Mucosa of descending colon (tissue), 3 donors: Measurements from ENCODE around the gene BET1. TPM values are rescaled to one million over a fixed set of nuclear protein-coding genes. Genes with fewer than 3 reads are reported as not detected.

Experiments
- ATAC-seq: fragments of 200-7000 bp; cut with Tn5 transposase; one replicate; pipeline ENCODE4 v1.9.1; 2020; ENCODE audit warnings: mild to moderate bottlenecking, moderate library complexity
- DNase-seq, 3 donors: peaks; one replicate each; pipeline ENCODE4 v3.0.0-alpha.2; 2020
- H3K36me3 ChIP-seq: fragments of 200-600 bp; one replicate; pipeline ENCODE4 v1.8.0; 2021; ENCODE audit warnings: low read depth, mild to moderate bottlenecking
- H3K4me1 ChIP-seq: fragments of 200-600 bp; one replicate; pipeline ENCODE4 v1.8.0; 2021; ENCODE audit warnings: low read depth, mild to moderate bottlenecking
- H3K4me3 ChIP-seq: fragments of 200-600 bp; one replicate; pipeline ENCODE4 v1.8.0; 2021; ENCODE audit warnings: mild to moderate bottlenecking
- H3K9me3 ChIP-seq: fragments of 200-600 bp; one replicate; pipeline ENCODE4 v1.8.0; 2021; ENCODE audit warnings: mild to moderate bottlenecking
- intact Hi-C, 2 donors: fragments of 100-400 bp; cut with DNase I in 1 of 2; cut with micrococcal nuclease in 1 of 2; formaldehyde crosslinking; loops; one replicate each; pipeline versions ENCODE4 v1.11.0 to v1.11.1; 2022; cut with DNase I, micrococcal nuclease
- total RNA-seq, 3 donors: library from RNA; stranded (reverse); fragmentation: NEBNext Ultra II Directional in 2 of 3; extraction: Animal tissue kit (Norgen Biotek cat#: 25700) in 2 of 3; gene quantifications; one replicate each; pipeline versions ENCODE4 v1.2.1 to v1.2.4, GENCODE V29; 2021 to 2023
- TF ChIP-seq, protein P1 (sequence below): fragments of 200-600 bp; IDR thresholded peaks from one replicate; pipeline ENCODE4 v1.8.0; 2022; ENCODE audit warnings: antibody characterized with exemption, mild to moderate bottlenecking
- donor health status: DM: no; HTN: no; CAD: no; lungs with moderate emphysema.
- donor health status: DM: no; HTN: no; CAD: no.
- donor health status: DM: no; HTN: yes; CAD: no.

BET1 gene
- total RNA-seq, 3 donors from 2014 or later, result 16.4 to 21.4 (median 18.9) TPM

DNA sequence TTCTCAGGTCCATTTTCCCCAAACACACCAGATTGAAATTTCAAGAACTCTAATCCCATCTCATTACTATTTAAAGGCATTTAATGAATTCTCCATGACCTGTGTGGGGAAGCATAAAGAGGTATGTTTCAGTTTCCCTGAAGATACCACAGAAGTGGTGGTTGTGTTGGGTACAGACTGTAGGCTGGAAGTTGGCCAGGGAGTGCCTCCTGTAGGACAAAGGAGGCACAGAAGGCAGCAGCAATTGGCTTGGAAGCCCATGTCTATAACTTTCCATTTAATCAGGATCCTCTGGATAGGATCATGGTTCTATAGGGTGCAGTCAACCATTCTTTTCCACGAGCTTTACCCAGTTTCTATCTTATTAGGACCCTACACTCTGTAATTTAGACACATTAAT is 8.6 kb upstream of the BET1 start:
- ATAC-seq (no peak), DNase-seq (no peak)
- no peaks in the 10 kb centered on the region for H3K4me1 ChIP-seq
- intact Hi-C loops, result no loop called here
- H3K36me3 ChIP-seq, result no peaks in the 10 kb centered on the region
- TF ChIP-seq, protein P1, sequence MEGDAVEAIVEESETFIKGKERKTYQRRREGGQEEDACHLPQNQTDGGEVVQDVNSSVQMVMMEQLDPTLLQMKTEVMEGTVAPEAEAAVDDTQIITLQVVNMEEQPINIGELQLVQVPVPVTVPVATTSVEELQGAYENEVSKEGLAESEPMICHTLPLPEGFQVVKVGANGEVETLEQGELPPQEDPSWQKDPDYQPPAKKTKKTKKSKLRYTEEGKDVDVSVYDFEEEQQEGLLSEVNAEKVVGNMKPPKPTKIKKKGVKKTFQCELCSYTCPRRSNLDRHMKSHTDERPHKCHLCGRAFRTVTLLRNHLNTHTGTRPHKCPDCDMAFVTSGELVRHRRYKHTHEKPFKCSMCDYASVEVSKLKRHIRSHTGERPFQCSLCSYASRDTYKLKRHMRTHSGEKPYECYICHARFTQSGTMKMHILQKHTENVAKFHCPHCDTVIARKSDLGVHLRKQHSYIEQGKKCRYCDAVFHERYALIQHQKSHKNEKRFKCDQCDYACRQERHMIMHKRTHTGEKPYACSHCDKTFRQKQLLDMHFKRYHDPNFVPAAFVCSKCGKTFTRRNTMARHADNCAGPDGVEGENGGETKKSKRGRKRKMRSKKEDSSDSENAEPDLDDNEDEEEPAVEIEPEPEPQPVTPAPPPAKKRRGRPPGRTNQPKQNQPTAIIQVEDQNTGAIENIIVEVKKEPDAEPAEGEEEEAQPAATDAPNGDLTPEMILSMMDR, result no peak
- H3K4me3 ChIP-seq, result no peak overlapping the region
- H3K9me3 ChIP-seq, result no peaks in the 10 kb centered on the region

DNA sequence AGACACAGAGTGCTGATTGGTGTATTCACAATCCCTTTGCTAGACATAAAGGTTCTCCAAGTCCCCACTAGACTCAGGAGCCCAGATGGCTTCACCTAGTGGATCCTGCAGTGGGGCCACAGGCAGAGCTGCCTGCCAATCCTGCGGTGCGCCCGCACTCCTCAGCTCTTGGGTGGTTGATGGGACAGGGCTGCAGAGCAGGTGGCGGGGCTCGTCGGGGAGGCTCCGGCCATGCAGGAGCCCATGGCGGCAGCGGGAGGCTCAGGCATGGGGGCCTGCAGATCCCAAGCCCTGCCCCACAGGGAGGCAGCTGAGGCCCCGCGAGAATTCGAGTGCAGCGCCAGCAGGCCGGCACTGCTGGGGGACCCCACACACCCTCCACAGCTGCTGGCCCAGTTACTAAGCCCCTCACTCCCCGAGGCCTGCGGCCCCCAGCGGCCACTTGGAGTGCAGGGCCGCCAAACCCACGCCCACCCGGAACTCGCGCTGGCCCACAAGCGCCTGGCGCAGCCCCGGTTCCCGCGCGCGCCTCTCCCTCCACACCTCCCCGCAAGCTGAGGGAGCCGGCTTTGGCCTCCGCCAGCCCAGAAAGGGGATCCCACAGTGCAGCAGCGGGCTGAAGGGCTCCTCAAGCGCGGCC is 7.7 kb upstream of the BET1 start:
- intact Hi-C loops, result no loop called here
- Histone ChIP-seq H3K4me1 (no peaks in the 10 kb centered on the region), H3K36me3 (no peaks in the 10 kb centered on the region), H3K4me3 (no peak overlapping the region), H3K9me3 (no peaks in the 10 kb centered on the region)
- TF ChIP-seq, protein P1, result no peak
- DNase-seq, result peak in 1 of 3 donors; percentile 30
- no peak for ATAC-seq

DNA sequence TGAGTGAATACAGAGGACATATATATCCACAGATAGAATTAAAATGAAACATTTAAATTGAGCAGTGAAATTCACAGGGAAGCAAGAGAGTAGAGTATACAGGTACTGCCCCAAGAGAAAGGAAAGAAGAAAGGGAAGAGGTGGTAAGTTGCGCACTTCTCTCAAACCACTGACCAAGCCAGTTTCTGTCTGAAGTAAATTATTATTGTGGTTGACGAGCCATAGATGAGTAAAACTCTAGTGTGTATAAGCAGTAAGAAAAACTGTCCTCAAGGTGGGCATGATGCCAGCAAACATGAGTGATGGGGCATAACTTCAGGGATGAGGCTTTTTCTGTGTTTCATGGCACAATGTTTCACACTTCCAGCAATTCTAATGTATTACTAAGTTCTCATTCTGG is 4.4 kb upstream of the BET1 start:
- no peaks in the 10 kb centered on the region for H3K9me3 ChIP-seq
- H3K36me3 ChIP-seq, result no peaks in the 10 kb centered on the region
- ATAC-seq, result no peak
- H3K4me3 ChIP-seq, result no peak overlapping the region
- H3K4me1 ChIP-seq, result peaks cover under 1% of the 10 kb centered on the region
- DNase-seq, result no peak
- TF ChIP-seq, protein P1, result no peak
- intact Hi-C loops, result loop anchor here in 1 of 2 donors (10.0 kb wide), 1 partner anchor 114 kb away; the partner anchor contains the start of gene TFPI2

DNA sequence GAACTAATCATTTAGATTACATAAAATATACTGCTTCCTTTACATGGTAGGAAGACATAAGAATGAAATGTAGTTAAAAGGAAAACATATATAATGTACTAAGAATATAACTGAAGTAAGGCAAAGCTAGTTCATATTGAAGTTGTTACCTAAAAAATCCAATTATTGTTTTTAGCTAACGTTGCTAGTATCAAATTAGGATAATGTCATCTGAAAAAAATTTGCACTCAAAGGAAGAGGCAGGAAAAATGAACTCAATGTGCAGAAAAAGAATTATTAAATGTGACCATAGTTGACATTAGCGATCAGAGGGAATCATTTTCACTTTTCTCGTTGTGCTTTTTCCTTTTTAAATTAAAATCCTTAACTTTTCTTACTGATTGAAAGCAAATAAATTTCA is 1.6 kb upstream of the BET1 start:
- DNase-seq, result no peak
- intact Hi-C loops, result loop anchor here in 1 of 2 donors (10.0 kb wide), 1 partner anchor 111 kb away; the partner anchor contains the start of gene TFPI2
- Histone ChIP-seq H3K4me1 (peaks cover 6% of the 10 kb centered on the region), H3K36me3 (no peaks in the 10 kb centered on the region), H3K4me3 (no peak overlapping the region), H3K9me3 (no peaks in the 10 kb centered on the region)
- no peak for ATAC-seq
- TF ChIP-seq, protein P1, result no peak

DNA sequence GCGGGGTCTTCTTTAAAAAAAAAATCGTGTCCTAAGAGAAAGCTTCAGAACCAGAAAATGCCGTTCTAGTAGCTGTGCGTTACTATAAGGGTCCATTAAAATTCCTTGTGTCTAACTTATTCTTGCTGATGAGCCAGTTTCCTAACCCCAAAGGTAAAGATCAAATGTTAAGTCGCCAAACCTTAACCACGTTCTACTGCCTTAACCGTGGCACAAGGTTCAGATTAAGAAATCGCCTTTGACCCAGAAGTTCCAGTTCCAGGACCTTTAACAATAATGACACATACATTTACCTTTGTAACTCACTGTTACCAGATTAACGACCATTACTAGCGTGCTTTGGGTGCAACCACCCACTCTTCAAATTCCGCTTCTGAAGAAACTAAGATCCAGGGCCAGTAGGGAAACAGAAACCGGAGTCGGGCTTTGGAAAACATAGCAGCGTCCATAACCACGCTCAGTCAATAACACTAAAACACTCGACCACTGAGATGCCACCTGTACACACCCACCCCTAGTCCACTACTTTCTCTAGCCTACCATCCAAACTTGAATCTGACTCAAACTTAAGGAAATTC is 620 bp downstream of the BET1 start:
- intact Hi-C loops, result loop anchor here in 1 of 2 donors (10.0 kb wide), 1 partner anchor 109 kb away; the partner anchor contains the start of gene TFPI2
- TF ChIP-seq, protein P1, result no peak
- DNase-seq (peak in 2 of 3 donors; percentile 18 to 22), ATAC-seq (peak; percentile 59)
- peak overlapping the region; percentile 50 for H3K4me3 ChIP-seq
- H3K4me1 ChIP-seq, result peaks cover 6% of the 10 kb centered on the region
- no peaks in the 10 kb centered on the region for H3K9me3 ChIP-seq
- no peaks in the 10 kb centered on the region for H3K36me3 ChIP-seq
